Liver (tissue), 9 donors: ENCODE results near the gene ZFAND3. TPM values are rescaled to one million over a fixed set of nuclear protein-coding genes. Genes with fewer than 3 reads are reported as not detected.

Experiments
- DNase-seq: peaks from one replicate; pipeline ENCODE4 v3.0.0-alpha.2; 2017; ENCODE audit warnings: low spot score
- H3K27ac ChIP-seq, 2 donors: one replicate each; pipeline ENCODE4 v1.7.0; 2013; ENCODE audit warnings: inconsistent platforms in 2 of 2, low read length in 2 of 2, control low read depth in 1 of 2, low read depth in 1 of 2, mild to moderate bottlenecking in 1 of 2
- H3K27me3 ChIP-seq, 4 donors: one replicate each; pipeline versions ENCODE4 v1.6.1 to v1.7.0; 2013; ENCODE audit warnings: low read length in 3 of 4, inconsistent platforms in 1 of 4, mild to moderate bottlenecking in 1 of 4, moderate library complexity in 1 of 4; ENCODE audit not compliant: control insufficient read depth in 4 of 4, insufficient read depth in 4 of 4
- H3K36me3 ChIP-seq, 4 donors: one replicate each; pipeline versions ENCODE4 v1.6.1 to v1.7.0; 2013; ENCODE audit warnings: low read length in 3 of 4, mild to moderate bottlenecking in 3 of 4, low read depth in 1 of 4, moderate library complexity in 1 of 4; ENCODE audit not compliant: control insufficient read depth in 4 of 4, insufficient read depth in 3 of 4
- H3K4me1 ChIP-seq, 4 donors: one replicate each; pipeline versions ENCODE4 v1.6.1 to v1.7.0; 2013; ENCODE audit warnings: low read length in 3 of 4, mild to moderate bottlenecking in 3 of 4, moderate library complexity in 1 of 4; ENCODE audit not compliant: control insufficient read depth in 4 of 4, insufficient read depth in 4 of 4
- H3K4me3 ChIP-seq, 3 donors: one replicate each; pipeline versions ENCODE4 v1.6.1 to v1.7.0; 2013; ENCODE audit warnings: low read length in 3 of 3, control low read depth in 1 of 3, low read depth in 1 of 3, mild to moderate bottlenecking in 1 of 3
- H3K9ac ChIP-seq, 2 donors: one replicate each; pipeline ENCODE4 v1.7.0; 2013; ENCODE audit warnings: low read length in 2 of 2, mild to moderate bottlenecking in 2 of 2, moderate library complexity in 2 of 2, control low read depth in 1 of 2, low read depth in 1 of 2
- H3K9me3 ChIP-seq, 4 donors: one replicate each; pipeline versions ENCODE4 v1.6.1 to v1.7.0; 2013; ENCODE audit warnings: low read length in 3 of 4; ENCODE audit not compliant: control insufficient read depth in 4 of 4
- EGR1 ChIP-seq, 2 donors: IDR thresholded peaks; 2 replicates each; pipeline ENCODE4 v1.6.1; 2016 to 2018; ENCODE audit warnings: antibody characterized with exemption in 2 of 2, low read depth in 2 of 2
- HNF4A ChIP-seq, 2 donors: conservative IDR thresholded peaks; 2 replicates each; pipeline ENCODE4 v1.6.1; 2016; ENCODE audit warnings: antibody characterized with exemption in 2 of 2, mild to moderate bottlenecking in 2 of 2
- HNF4G ChIP-seq: IDR thresholded peaks from 2 replicates; pipeline ENCODE4 v1.6.1; 2016; ENCODE audit warnings: antibody characterized with exemption
- JUND ChIP-seq, 2 donors: IDR thresholded peaks; 2 replicates each; pipeline ENCODE4 v1.6.1; 2016; ENCODE audit warnings: antibody characterized with exemption in 2 of 2
- NR2F2 ChIP-seq: IDR thresholded peaks from 2 replicates; pipeline ENCODE4 v1.6.1; 2016; ENCODE audit warnings: antibody characterized with exemption
- RXRA ChIP-seq, 2 donors: IDR thresholded peaks; 2 replicates each; pipeline ENCODE4 v1.6.1; 2017 to 2018; ENCODE audit warnings: antibody characterized with exemption in 2 of 2, mild to moderate bottlenecking in 1 of 2
- YY1 ChIP-seq: IDR thresholded peaks from 2 replicates; pipeline ENCODE4 v1.6.1; 2016; ENCODE audit warnings: antibody characterized with exemption, mild to moderate bottlenecking
- WGBS: extraction: QIAGEN DNeasy Blood & Tissue Kit; methylation state at CpG from one replicate; pipeline ENCODE4 v1.1.7; 2013; 5-methylcytosine and 5-hydroxymethylcytosine counted together
- polyA plus RNA-seq, 2 donors: library from polyadenylated mRNA; stranded (reverse) in 1 of 2; unstranded in 1 of 2; fragments of 200-250 nt in 1 of 2; fragments of >200 nt in 1 of 2; fragmentation: Nextera tagmentation in 1 of 2; extraction: Ambion mirVana in 1 of 2; gene quantifications; one replicate each; pipeline versions ENCODE4 v1.2.1 to v1.2.3, GENCODE V29; 2013 to 2015
- total RNA-seq, 2 donors: library from RNA; depleted of rRNA; stranded (reverse); fragments of >200 nt; gene quantifications; one replicate each; pipeline ENCODE4 v1.2.3, GENCODE V29; 2014
- TF ChIP-seq, protein P1 (sequence below): IDR thresholded peaks from 2 replicates; pipeline ENCODE4 v1.6.1; 2016; ENCODE audit warnings: antibody characterized with exemption
- TF ChIP-seq, protein P2 (sequence below): IDR thresholded peaks from 2 replicates; pipeline ENCODE4 v1.6.1; 2016; ENCODE audit warnings: antibody characterized with exemption, mild to moderate bottlenecking
- donor health status: healthy.
- donor health status: healthy.
- donor health status: healthy.
- donor health status: healthy.
- donor health status: healthy.

ZFAND3 gene
- total and polyA plus RNA-seq, 4 donors: 7.7 to 37.5 (median 23.1) TPM

DNA sequence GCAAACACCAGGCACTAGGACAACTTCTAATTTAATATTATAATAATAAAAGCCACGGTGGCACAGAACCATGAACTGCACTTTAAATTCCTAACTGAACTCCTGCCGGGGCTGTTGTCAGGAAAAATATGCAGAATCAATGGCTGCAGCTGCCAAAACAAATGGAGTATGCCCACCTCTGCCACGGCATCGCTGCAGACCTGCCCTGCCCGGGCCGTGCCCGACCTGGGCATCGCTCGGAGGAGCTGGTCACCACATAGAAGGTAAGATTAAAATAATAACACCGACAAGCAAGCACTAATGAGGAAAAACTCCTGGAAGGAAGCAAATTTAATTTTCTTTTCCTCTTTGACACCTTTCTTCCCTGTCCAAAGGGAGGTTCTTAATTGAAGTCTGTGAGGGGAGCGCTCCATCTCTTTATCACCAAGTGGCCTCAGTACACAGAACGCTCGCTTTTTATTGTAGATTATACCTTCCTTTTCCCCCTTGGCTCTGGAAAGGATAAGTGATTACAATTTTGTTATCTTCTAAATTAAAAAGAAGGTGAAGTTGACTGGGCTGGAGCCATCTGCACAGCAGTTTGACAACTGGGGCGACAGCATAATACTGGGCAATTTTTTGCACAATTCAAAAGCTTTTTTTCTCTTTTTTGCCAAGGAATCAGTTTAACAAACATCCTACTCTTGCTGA, 351.3 kb downstream of the ZFAND3 start:
- WGBS: 45% methylated on average over 14 of the region's 14 CpGs
- no peaks in the 10 kb centered on the region for H3K36me3 ChIP-seq
- TF ChIP-seq JUND (IDR thresholded peaks at IDR 0.05) (no peak), EGR1 (IDR thresholded peaks at IDR 0.05; ENCODE audit: low read depth in 2 of 2) (no peak), HNF4G (no peak), HNF4A (conservative IDR thresholded peaks at IDR 0.05) (peak in 1 of 2 donors; percentile 32), YY1 (peak; percentile 43), RXRA (IDR thresholded peaks at IDR 0.05) (no peak)
- TF ChIP-seq, protein P1, sequence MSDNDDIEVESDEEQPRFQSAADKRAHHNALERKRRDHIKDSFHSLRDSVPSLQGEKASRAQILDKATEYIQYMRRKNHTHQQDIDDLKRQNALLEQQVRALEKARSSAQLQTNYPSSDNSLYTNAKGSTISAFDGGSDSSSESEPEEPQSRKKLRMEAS: no peak
- TF ChIP-seq, protein P2, sequence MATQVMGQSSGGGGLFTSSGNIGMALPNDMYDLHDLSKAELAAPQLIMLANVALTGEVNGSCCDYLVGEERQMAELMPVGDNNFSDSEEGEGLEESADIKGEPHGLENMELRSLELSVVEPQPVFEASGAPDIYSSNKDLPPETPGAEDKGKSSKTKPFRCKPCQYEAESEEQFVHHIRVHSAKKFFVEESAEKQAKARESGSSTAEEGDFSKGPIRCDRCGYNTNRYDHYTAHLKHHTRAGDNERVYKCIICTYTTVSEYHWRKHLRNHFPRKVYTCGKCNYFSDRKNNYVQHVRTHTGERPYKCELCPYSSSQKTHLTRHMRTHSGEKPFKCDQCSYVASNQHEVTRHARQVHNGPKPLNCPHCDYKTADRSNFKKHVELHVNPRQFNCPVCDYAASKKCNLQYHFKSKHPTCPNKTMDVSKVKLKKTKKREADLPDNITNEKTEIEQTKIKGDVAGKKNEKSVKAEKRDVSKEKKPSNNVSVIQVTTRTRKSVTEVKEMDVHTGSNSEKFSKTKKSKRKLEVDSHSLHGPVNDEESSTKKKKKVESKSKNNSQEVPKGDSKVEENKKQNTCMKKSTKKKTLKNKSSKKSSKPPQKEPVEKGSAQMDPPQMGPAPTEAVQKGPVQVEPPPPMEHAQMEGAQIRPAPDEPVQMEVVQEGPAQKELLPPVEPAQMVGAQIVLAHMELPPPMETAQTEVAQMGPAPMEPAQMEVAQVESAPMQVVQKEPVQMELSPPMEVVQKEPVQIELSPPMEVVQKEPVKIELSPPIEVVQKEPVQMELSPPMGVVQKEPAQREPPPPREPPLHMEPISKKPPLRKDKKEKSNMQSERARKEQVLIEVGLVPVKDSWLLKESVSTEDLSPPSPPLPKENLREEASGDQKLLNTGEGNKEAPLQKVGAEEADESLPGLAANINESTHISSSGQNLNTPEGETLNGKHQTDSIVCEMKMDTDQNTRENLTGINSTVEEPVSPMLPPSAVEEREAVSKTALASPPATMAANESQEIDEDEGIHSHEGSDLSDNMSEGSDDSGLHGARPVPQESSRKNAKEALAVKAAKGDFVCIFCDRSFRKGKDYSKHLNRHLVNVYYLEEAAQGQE: no peak
- H3K4me3 ChIP-seq: no peak overlapping the region
- no peaks in the 10 kb centered on the region for H3K9me3 ChIP-seq
- no peak for DNase-seq
- H3K9ac ChIP-seq: no peak overlapping the region
- peaks cover 0 to 33% (median 25%) of the 10 kb centered on the region in 4 donors for H3K4me1 ChIP-seq
- no peaks in the 10 kb centered on the region for H3K27me3 ChIP-seq
- H3K27ac ChIP-seq: no peak overlapping the region

DNA sequence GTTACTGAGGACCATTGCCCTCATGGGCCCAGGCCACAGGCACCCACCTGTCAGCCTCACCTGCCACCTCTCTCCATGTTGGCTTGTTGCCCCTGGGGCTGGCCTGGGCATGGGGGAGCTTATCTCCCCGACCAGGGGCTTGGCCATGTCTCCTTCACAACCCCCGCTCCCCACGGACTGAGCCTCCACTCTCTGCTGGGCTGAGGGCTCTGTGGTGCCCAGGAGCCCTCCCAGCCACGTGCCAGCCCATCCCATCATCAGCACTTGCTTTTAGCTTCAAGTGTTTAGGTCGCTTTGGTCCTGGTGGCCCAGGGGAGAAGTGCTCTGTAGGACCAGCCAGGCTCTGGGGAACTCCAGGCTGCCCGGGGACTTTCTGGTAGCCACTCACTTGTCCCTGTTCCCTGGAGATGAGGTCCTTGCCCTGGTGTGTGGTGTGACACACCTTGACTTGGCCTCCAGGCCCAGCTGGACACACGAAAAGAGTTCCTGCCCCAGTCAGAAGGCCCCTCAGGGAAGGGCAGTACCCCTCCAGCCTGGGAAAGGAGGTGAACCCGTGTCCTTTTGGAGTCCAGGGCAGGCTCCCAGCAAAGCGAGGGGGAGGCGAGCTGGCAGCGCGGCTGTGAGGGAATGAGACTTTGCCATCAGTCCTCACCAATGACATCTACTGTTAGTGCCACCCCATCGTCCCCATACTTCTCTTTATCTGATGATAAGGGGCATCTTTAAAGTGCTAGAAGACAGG, 352.6 kb downstream of the ZFAND3 start:
- no peaks in the 10 kb centered on the region for H3K36me3 ChIP-seq
- DNase-seq: no peak

More for the DNA sequence above, 352.6 kb downstream of the ZFAND3 start:
- Histone ChIP-seq H3K9ac (no peak overlapping the region), H3K9me3 (no peaks in the 10 kb centered on the region), H3K27me3 (no peaks in the 10 kb centered on the region), H3K27ac (peak overlapping the region in 1 of 2 donors; percentile 14), H3K4me3 (no peak overlapping the region), H3K4me1 (peaks cover 0 to 36% (median 27%) of the 10 kb centered on the region in 4 donors)
- 85% methylated on average over 13 of the region's 13 CpGs for WGBS
- TF ChIP-seq HNF4G (no peak), NR2F2 (no peak)
- TF ChIP-seq, protein P2: no peak
